NCI-H82 treated with DMSO at 0.1 percent for 48 hours (cell line): ENCODE results near the gene CNTN3.

Experiments
- DNase-seq: peaks from one replicate; lab custom pipeline; 2025; ENCODE audit not compliant: unreplicated experiment; lab: John Stamatoyannopoulos, UW

The CNTN3 gene

DNA sequence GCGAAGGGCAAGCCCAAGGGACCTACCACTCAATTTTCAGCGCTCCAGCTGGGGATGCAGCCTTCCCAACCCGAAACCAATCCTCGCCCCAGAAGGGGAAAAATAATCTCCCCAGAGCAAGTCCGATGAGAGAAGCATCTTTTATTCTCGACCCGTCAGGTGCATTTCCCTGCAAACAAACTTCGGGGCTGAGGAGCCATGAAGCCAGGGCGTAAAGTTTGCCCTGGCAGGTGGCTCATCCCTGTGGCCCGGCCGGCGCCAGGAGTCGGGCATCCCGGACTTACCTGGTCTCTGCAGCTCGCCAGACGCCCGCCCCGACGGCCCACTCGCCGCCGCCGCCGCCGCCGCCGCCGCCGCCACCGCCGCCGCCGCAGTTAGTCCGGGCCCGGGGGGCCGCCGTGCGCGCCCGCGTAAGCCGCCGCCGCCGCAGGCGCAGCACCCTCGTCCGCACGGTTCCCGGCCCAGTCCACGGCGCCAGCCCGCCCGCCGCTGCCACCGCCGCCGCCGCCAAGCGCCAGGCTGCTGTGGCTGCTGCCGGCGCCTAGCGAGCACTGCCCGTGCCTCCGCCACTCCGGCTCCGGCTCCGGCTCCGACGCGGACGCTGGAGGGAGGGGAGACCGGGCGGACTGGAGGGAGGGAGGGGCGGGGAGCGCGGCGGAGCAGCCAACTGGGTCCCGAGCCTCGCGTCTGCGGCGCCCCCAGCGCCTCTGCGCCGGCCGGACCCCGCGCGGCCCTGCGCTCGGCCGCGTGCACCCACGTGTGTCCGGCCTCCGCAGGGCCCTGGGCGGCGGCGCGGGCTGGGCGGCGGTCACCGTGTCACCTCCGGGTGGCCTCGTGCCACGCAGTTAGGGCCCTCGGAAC lies at the start of gene CNTN3:
CNTN3 (minus strand) TSS at position 553 of the 861 bp plus-strand sequence. CDS start 93,547 bp downstream, outside the sequence.
- DNase-seq: no peak

GRCh38 chr3:74663178-74663577 lies 48.7 kb upstream of the CNTN3 start:
- DNase-seq: no peak

GRCh38 chr3:74661672-74662071 lies 47.2 kb upstream of the CNTN3 start:
- DNase-seq: no peak

- DNase-seq: no peak
Measured at GRCh38 chr3:74651885-74652284, 37.4 kb upstream of the CNTN3 start.

GRCh38 chr3:74651292-74651691 lies 36.8 kb upstream of the CNTN3 start:
- no peak for DNase-seq

DNA sequence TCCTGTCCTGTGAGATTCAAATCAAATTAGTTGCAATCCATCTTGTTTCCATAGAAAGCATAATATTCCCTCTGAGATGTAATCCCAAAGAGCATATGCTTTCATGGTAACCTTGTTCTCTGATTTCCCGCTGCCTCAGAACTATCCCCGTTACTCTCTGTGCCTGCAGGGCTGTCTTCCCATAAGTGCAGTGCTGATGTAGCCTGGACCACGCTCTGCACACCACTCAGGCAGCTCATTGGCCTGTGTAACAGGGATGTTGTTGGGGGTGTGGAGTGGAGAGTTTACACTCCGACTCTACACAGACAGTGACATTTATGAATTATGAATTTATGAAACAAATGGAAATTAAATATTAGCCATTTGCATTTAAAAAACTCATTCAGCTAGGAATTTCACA lies 33.6 kb upstream of the CNTN3 start:
- DNase-seq: no peak

DNA sequence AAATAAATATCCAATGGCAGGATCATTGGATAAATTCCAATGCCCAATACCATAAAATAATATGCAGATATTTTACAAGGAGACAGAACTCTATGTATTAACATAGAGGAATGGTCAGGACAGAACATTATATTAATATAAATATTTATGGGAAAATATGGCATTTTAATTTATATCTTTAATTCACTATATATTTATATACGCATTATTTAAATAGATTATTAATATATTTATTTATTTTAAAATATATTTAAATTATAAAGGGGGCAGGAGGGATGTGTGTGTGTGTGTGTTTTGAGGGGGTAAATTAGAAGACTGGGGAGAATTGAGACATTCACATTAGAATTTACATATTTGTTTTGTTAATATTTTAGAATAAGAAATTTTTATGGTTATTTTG lies 31.6 kb upstream of the CNTN3 start:
- no peak for DNase-seq

DNA sequence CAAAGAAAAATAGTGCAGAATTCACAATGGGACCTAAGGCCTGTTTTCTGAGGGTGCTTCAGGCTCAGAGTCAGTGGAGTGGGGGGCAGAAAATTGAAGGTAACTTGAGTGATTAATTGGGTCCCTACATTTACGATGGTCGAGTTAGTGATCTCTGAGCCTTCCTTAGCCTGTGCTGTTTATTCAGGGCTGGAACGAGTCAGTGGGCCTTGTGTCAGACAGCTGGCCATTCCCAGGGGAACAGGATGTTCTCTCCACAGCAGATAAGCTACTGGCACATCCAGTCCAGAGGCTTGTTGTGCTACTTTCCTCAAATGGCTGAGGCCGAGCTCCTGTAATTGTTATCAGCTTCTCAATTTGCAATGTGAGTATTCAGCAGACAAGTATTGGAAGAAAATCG lies 29.2 kb upstream of the CNTN3 start:
- DNase-seq: peak; percentile 68

- DNase-seq: no peak
Measured at GRCh38 chr3:74642876-74643275, 28.4 kb upstream of the CNTN3 start.

DNA sequence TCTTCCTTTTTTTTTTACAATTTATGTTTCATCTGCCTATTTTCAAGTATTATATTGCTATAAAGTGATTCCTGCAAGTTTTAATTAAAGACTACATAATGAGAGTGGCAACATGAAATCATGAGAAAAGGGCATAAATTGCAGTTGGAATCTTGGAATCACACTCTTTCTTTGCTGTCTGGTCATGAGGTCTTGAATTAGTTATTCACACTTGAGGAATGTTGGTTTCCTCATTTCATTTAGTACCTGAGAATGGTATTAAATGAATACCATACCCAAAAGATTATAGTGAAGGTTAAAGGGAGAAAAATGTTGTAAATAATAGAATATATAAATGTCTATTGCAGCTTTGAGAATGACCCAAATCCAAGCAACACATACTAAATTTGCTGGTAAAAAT lies 25.8 kb upstream of the CNTN3 start:
- no peak for DNase-seq

- no peak for DNase-seq
Measured at GRCh38 chr3:74639681-74640080, 25.2 kb upstream of the CNTN3 start.

- no peak for DNase-seq
Measured at GRCh38 chr3:74636981-74637380, 22.5 kb upstream of the CNTN3 start.

DNA sequence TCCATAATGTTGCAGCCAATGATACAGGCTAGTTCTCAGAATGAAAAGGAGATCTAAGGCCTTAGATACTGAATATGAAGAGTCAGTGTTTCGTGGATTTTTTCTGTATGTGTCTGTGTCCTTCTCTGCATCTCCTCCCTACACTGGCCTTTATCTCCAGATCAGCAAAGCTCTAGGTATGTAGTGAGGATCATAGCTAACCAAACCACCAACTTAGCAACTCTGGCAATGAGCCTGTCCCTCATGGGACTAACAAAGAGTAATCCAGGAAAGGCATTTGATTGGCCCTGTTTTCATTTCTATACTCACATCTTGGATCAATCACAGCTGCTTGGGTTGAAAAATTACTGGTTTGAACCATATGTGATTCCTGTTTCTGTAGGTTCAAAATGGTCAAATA lies 18.6 kb upstream of the CNTN3 start:
- no peak for DNase-seq

- DNase-seq: no peak
Measured at GRCh38 chr3:74631351-74632140, 17.1 kb upstream of the CNTN3 start.

- DNase-seq: no peak
Measured at GRCh38 chr3:74630602-74631001, 16.1 kb upstream of the CNTN3 start.

- no peak for DNase-seq
Measured at GRCh38 chr3:74626011-74626410, 11.6 kb upstream of the CNTN3 start.

GRCh38 chr3:74624301-74624700 lies 9.8 kb upstream of the CNTN3 start:
- DNase-seq: no peak

DNA sequence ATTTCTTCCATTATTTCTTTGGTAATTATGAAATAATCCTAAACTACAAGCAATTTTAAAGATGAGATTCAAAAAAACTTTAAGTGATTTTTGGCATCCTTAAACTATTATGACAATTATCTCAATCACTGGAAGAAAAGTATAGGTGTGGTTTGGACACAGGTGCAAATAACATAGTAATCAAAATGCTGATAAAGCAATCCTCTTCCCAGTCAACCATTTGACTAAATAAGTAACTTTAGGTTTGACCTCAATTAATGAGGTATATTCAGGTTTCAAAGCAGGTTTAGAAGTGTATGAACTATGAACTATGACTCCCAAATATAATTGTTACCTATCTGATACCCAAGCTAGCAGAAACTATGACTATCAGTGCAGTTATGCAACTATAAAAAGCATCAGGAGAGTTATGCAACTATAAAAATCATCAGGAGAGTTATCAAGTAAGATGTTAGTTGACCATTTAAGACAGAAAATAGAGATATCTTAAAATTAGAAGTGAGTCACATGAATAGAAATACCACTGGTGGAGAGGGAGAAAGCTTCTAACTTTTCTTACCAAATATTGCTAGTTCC lies 8.9 kb upstream of the CNTN3 start:
- DNase-seq: no peak

- DNase-seq: no peak
Measured at GRCh38 chr3:74621581-74621980, 7.1 kb upstream of the CNTN3 start.

GRCh38 chr3:74617776-74618175 lies 3.3 kb upstream of the CNTN3 start:
- no peak for DNase-seq

DNA sequence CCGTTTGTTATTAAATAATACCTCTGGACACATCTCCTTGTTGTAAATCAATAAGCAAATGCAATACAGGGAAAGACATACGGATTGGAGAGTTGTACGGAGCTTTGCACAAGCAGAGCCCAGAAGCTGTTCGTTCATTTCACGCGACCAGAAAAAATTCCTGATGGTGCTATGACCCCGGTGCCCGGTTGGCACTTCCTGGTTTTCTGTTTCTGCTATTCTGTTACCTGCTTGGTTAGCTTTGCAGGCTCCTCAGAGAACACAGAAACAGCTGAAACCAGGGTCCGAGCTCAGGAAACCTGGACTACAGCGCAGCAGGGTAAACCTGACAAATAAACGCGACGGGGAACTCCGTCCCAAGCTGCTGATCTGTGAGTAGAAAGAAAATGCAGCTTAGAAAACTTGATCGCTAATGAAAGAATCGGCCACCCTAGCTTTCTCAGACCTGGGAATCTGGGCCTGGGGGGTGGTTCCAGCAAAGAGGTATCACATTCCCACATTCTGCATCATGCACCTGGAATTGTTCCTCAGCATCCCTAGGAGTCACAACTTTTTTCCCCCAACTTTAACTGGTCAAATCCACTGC lies 845 bp downstream of the CNTN3 start:
- no peak for DNase-seq

DNA sequence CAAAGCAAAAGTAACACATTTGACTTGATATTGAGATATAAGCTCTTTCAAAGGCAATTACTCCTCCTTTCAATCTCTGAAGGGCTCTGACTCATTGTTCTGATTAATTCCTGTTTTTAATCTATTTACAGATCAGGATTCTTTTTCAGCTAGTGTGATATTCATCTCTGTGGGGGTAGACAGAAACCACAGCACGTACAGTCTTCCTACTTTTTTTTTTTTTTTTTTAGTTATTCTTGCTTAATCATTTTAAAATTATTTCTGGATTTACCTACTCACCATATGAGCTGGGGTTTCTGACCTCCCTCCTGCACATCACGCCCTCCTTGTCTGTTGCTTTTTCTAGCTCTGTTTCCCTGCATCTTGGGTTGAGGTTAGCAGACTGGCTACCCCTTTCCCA lies 1.4 kb downstream of the CNTN3 start:
- no peak for DNase-seq
